Measurements from ENCODE around the gene PPP1R13L. TPM values are rescaled to one million over a fixed set of nuclear protein-coding genes. Genes with fewer than 3 reads are reported as not detected.

The PPP1R13L gene
- total RNA-seq, 3 donors from 2014 or later, result 3.4 to 45.1 (median 34.7) TPM

GRCh38 chr19:45444318-45445041, 39.6 kb upstream of the PPP1R13L start:
- peak; percentile 80 to 90 (median 81) for TF ChIP-seq POLR2AphosphoS5 (IDR thresholded peaks at IDR 0.05)
- TF ChIP-seq POLR2A (IDR thresholded peaks at IDR 0.05), result peak; percentile 68
- peak in 1 of 3 donors; percentile 24 for TF ChIP-seq CTCF (IDR thresholded peaks at IDR 0.05)
- no peaks in the 10 kb centered on the region for H3K9me3 ChIP-seq
- H3K36me3 ChIP-seq, result no peaks in the 10 kb centered on the region
- intact Hi-C loops (cut with DNase I; ENCODE audit: low total_unique reads), result no loop called here
- H3K4me3 ChIP-seq, result peak overlapping the region; percentile 51 to 75 (median 58)
- H3K4me1 ChIP-seq, result peaks cover 0 to 12% of the 10 kb centered on the region in 2 donors
- H3K27ac ChIP-seq, result peak overlapping the region; percentile 99 to 100
- no peaks in the 10 kb centered on the region for H3K27me3 ChIP-seq
- peak; percentile 94 to 96 for DNase-seq (ENCODE audit: low spot score in 2 of 2)

GRCh38 chr19:45443462-45444317, 38.8 kb upstream of the PPP1R13L start:
- Histone ChIP-seq H3K9me3 (no peaks in the 10 kb centered on the region), H3K4me1 (peaks cover 0 to 12% of the 10 kb centered on the region in 2 donors), H3K36me3 (no peaks in the 10 kb centered on the region), H3K27ac (peak overlapping the region; percentile 99 to 100), H3K4me3 (peak overlapping the region; percentile 51 to 75 (median 58)), H3K27me3 (no peaks in the 10 kb centered on the region)
- peak; percentile 99 for DNase-seq (ENCODE audit: low spot score in 2 of 2)
- TF ChIP-seq POLR2A (IDR thresholded peaks at IDR 0.05), result peak; percentile 57
- TF ChIP-seq CTCF (IDR thresholded peaks at IDR 0.05), result peak in 1 of 3 donors; percentile 21
- TF ChIP-seq POLR2AphosphoS5 (IDR thresholded peaks at IDR 0.05), result peak; percentile 93 to 97 (median 95)
- intact Hi-C loops (cut with DNase I; ENCODE audit: low total_unique reads), result no loop called here

GRCh38 chr19:45442778-45443461, 38.1 kb upstream of the PPP1R13L start:
- Histone ChIP-seq H3K9me3 (no peaks in the 10 kb centered on the region), H3K27me3 (no peaks in the 10 kb centered on the region), H3K4me3 (peak overlapping the region; percentile 51 to 75 (median 58)), H3K27ac (peak overlapping the region; percentile 99 to 100), H3K4me1 (peaks cover 0 to 12% of the 10 kb centered on the region in 2 donors), H3K36me3 (no peaks in the 10 kb centered on the region)
- TF ChIP-seq CTCF (IDR thresholded peaks at IDR 0.05), result no peak
- intact Hi-C loops (cut with DNase I; ENCODE audit: low total_unique reads), result no loop called here
- peak in 1 of 2 donors; percentile 64 for DNase-seq (ENCODE audit: low spot score in 2 of 2)

GRCh38 chr19:45442408-45442777, 37.5 kb upstream of the PPP1R13L start:
- peak overlapping the region; percentile 99 to 100 for H3K27ac ChIP-seq
- DNase-seq (ENCODE audit: low spot score in 2 of 2), result no peak
- intact Hi-C loops (cut with DNase I; ENCODE audit: low total_unique reads), result no loop called here
- H3K9me3 ChIP-seq, result no peaks in the 10 kb centered on the region
- H3K4me3 ChIP-seq, result no peak overlapping the region
- TF ChIP-seq POLR2A (IDR thresholded peaks at IDR 0.05) (no peak), CTCF (IDR thresholded peaks at IDR 0.05) (no peak), POLR2AphosphoS5 (IDR thresholded peaks at IDR 0.05) (no peak)
- H3K4me1 ChIP-seq, result peaks cover 0 to 12% of the 10 kb centered on the region in 2 donors
- H3K27me3 ChIP-seq, result no peaks in the 10 kb centered on the region
- no peaks in the 10 kb centered on the region for H3K36me3 ChIP-seq
